Hematopoietic multipotent progenitor cell treated with erythropoietin and hydrocortisone succinate and interleukin-3 and kit ligand, for 6 days (in vitro differentiated cells): ENCODE measurements around the gene COL23A1.
A peak's percentile ranks its signal among the peaks of the same experiment; 100 is the strongest.

Experiments used
- DNase-seq: peaks from one replicate; pipeline ENCODE4 v3.0.0-alpha.2; 2015

Gene COL23A1

DNA sequence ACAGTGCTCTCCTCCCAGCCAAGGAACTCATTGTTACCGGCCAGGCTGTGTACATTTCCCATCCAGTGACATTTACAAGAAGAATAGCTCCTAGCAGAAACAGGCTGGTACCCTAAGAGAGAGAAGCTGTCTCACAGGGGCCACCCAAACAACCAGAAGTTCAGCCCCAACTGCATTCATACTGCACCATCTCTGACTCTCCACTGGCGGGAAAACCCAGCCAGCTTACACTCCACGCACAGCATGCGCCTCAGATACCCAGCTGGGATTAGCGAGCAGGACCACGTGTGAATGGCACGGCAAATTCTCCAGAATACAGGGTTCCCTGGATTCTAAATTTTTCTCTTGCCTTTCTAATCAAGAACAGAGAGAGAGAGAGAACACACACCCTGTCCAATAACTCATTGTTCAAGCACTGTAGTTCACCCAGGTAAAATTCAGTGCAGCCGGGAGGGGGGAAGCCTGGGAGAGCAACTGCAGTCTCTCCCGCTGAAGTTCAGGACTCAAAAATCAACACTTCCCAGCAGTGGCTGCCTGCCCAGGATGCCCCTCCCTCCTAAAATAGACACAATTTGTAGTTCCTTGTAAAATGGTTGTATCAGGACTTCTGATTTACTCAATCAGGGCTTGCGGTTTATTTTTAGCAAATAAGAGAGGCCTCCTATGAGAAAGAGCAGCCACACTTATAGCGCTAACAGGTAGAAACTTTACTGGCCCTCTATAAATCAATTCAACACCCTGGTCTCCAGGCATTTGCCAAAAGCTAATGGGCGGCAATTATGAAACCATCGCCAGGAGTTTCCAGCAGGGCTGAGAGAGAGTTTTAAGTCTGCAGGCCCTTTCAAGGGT is 2.2 kb downstream of the COL23A1 start:
- no peak for DNase-seq

DNA sequence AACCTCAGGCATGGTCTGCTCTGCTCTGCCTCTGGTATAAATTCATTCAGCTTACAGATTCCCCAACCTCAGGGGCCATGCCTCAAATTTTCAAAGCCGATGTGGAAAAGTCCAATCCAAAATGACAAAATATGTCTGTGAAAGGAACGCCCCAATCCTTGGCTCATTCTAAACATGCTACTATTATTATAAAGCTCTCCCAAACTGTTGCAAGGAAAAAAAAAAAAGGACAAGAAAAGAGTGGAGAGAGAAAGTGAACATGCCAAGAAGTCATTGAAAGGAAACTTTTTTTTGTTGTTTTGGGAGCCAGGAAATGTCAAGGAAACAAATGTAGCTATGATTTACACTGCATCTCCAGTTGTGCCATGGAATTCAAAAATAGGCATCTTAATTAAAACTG is 3.8 kb downstream of the COL23A1 start:
- no peak for DNase-seq

DNA sequence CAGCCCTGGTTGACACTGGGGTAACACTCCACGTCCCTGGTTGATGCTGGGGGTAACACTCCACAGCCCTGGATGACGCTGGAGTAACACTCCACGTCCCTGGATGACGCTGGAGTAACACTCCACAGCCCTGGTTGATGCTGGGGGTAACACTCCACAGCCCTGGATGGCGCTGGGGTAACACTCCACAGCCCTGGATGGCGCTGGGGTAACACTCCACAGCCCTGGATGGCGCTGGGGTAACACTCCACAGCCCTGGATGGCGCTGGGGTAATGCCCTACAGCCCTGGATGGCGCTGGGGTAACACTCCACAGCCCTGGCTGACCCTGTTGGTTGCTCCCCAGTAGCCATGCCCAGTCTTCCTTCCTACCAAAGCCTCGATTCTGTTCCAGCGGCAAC is 4.8 kb downstream of the COL23A1 start:
- DNase-seq = peak; percentile 37

- no peak for DNase-seq
Observed at GRCh38 chr5:178583279-178583678, 6.9 kb downstream of the COL23A1 start.

GRCh38 chr5:178582291-178582690 is 7.9 kb downstream of the COL23A1 start:
- no peak for DNase-seq

DNA sequence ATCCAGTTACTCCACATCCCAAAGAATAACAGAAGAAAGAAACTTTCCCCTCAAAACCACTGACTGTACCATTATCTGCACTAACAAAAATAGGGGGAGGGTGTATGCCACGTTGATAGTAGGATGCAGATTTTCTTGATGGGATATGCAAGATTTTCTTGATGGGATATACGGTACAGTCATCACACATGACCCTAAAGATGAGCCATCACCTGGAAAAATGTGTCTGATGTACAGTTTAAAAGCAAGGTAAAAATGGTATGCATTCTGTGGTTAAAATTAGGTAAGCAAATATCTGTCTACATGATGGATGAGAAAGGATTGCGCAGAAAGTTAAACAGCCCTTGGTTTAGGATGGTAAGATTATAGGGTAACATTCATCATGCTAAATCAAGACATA is 8.6 kb downstream of the COL23A1 start:
- no peak for DNase-seq

DNA sequence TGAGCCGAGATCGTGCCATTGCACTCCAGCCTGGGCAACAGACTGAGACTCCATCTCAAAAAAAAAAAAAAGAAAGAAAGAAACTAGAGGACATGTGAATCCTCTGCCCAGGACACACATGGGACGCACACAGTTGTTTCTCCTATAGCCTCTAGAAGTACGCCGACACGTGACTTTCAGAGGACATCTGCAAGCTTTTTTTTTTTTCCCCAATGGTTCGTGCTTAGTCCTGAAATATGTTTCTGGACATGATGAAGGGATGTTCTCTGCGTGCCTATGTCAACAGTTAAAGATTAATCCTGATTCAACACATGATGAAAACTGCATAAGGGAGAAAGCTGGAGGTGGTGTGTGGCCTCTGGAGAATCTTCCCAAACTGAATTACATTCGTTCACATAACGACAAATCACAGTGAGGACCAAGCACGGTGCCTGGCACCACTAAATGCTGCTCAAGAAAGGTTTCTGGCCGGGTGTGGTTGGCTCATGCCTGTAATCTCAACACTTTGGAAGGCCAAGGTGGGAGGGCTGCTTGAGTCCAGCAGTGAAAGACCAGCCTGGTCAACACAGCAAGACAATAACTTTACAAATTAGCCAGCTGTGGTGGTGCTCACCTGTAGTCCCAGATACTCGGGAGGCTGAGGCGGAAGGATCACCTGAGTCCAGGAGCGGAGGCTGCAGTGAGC is 9.8 kb downstream of the COL23A1 start:
- no peak for DNase-seq

DNA sequence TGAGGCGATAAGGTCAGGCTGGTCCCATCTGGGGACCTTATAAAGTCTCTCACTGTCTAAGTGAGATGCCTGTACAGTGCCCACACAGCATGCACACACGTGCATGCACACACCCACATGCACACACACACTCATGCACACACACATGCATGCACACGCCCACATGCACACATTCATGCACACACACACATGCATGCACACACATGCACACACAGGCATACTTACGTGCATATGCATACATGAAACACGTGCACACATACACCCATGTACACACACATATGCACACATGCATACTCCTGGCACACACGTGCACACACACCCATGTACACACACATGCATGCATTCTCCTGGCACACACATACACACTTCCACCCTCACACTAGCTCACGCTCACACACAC is 12.2 kb downstream of the COL23A1 start:
- DNase-seq = no peak

DNA sequence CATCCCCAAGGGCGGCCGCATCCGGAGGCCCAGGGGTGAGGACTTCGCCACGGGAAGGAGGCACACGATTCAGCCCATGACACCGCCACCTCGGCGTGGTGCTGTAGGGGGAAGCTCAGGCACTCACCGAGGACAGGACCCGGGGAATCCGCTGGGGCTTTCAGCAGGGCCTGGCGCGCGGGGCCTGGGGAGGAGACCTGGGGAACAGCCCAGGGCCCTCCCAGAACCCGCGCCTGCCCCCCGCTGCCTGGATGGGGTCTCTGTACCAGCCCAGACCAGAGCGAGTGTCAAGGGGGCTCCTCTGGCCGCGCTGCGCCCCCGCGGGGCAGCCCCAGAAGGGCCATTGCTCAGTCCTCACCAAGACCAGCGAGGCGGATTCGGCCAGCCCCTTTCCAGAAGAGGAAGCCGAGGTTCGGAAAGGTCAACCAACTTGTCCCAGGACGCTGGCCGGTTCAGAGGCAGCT is 12.8 kb downstream of the COL23A1 start:
- DNase-seq = no peak

GRCh38 chr5:178576591-178577351 is 13.4 kb downstream of the COL23A1 start:
- no peak for DNase-seq

GRCh38 chr5:178573216-178573615 is 17.0 kb downstream of the COL23A1 start:
- DNase-seq = no peak

DNA sequence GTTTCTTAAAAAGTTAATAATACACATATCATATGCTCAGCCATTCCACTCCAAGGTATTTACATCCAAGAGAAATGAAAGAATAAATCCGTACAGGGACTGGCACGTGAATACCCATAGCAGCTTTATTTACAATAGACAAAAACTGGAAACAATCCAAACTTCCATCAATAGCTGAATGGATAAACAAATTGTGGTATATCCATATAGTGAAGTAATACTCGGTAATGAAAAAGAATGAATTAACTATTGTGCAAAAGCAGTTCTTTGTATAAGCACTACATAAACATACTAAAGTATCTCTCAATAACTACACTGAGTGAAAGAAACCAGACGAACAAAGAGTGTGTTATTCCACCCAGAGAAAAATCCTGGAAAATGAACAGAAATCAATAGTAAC is 17.6 kb downstream of the COL23A1 start:
- no peak for DNase-seq

DNA sequence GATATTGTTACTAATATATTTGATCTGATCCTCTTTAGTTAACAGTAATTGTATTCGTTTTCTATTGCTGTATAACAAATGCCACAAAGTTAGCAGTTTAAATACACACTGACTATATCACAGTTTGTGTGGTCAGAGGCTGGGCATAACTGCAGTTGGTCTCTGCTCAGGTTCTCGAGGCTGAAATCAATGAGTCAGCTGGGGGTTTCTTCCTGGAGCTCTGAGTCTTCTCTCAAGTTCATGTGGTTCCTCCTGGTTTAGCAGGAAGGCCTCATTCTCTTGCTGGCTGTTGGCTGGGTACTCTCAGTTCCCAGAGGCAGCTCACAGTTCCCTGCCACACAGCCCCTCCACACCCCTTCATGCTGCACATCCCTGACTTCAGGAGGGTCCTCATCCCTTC is 20.7 kb downstream of the COL23A1 start:
- no peak for DNase-seq

- DNase-seq = no peak
Observed at GRCh38 chr5:178564811-178565550, 25.2 kb downstream of the COL23A1 start.

- DNase-seq = no peak
Observed at GRCh38 chr5:178564397-178564796, 25.8 kb downstream of the COL23A1 start.

GRCh38 chr5:178563621-178564020 is 26.6 kb downstream of the COL23A1 start:
- no peak for DNase-seq

DNA sequence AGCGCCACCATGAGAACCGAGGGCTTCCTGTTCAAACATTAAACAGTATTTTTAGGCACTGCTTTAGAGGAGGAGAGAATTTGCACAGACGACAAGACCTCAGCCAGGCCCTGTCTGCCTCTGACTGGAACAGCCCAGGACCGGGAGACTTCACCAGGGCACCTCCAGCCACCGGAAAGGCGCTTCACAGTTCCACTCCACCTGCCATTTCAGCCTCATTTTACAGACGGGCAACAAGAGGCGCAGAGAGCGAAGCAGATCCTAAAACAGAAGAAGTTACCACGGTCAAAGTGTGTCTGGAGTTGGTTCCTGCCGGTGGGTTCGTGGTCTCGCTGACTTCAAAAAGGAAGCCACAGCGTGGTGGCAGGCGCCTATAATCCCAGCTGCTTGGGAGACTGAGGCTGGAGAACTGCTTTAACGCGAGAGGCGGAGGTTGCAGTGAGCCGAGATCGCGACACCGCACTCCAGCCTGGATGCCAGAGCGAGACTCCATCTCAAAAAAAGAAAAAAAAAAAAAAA is 28.4 kb downstream of the COL23A1 start:
- DNase-seq = no peak

- DNase-seq = no peak
Observed at GRCh38 chr5:178560911-178561310, 29.3 kb downstream of the COL23A1 start.

DNA sequence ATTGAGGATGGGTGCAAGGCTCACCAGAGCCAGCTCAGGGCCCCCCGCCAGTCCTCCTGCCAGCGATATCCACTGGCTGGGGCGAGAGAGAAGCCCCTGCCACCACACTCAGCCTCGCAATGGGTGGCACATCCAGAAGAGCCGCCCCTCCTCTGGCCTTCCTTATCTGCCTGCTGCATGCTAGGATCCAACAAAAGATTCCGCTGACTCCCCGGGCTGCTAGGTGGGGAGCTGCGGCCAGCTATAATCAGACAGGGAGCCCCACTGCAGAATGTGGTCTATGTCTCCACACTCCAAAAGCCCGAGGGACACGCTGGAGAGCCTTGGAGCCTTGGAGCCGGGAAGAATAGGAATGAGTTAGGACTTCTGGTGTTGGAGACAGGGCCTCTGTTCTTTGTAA is 32.8 kb downstream of the COL23A1 start:
- peak; percentile 47 for DNase-seq

DNA sequence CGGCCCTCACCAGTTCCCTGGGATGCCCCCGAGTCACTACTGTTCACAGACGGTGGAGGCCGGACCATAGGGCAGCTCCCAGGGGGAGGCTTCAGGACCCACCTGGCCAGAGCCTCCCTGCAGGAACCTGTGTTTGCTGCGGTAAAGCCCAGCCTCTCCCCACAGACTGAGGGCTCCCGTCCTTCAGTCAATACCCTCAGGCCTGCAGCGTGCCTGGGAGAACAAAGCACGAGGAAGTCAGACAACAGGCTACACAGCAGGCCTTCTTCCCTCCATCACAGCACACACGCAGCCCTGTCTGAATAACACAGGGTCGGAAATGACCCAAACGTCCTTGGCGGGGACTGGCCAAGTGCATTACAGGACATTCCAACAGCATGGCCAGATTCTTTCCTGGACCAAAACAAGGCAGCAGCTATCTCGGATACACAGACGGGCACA is 34.4 kb downstream of the COL23A1 start:
- DNase-seq = no peak

DNA sequence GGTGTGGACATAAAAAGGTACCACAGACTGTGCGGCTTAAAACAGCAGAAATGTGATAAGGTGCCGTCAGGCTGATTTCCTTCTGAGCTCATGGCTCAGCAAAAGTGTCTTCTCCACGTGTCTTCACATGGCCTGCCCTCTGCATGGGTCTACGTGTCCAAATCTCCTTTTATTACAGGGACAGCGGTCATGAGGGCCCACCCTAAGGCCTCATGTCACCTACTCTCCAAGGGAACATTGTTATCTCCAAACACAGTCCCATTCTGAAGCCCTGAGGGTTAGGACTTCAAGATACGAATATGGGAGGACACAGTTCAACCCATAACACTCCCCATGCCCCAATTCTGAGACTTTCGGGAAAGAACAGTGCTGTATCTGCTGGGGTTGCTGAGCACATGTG is 35.2 kb downstream of the COL23A1 start:
- DNase-seq = peak; percentile 80

GRCh38 chr5:178554311-178554710 is 35.9 kb downstream of the COL23A1 start:
- DNase-seq = no peak

GRCh38 chr5:178553517-178553916 is 36.7 kb downstream of the COL23A1 start:
- no peak for DNase-seq
